ENCODE data around the gene CORO6.

Gene CORO6

GRCh38 chr17:29591737-29592608 is 30.7 kb downstream of the CORO6 start:
- Histone ChIP-seq H3K36me3 (ENCODE audit: control insufficient read depth, insufficient read depth, low read length) (no peaks in the 10 kb centered on the region), H3K4me3 (replicated peaks; ENCODE audit: low read depth, low read length) (no peak overlapping the region), H3K27me3 (replicated peaks; ENCODE audit: control insufficient read depth, insufficient read depth, low read length) (no peaks in the 10 kb centered on the region)
- peak; percentile 81 for DNase-seq (ENCODE audit: extremely low read depth, insufficient read length)
- peak; percentile 99 for TF ChIP-seq CTCF (IDR thresholded peaks at IDR 0.05; ENCODE audit: insufficient read depth, low read length, poor library complexity, severe bottlenecking)

- Histone ChIP-seq H3K4me3 (replicated peaks; ENCODE audit: low read depth, low read length) (peak overlapping the region; percentile 16), H3K27me3 (replicated peaks; ENCODE audit: control insufficient read depth, insufficient read depth, low read length) (no peaks in the 10 kb centered on the region), H3K36me3 (ENCODE audit: control insufficient read depth, insufficient read depth, low read length) (no peaks in the 10 kb centered on the region)
- no peak for TF ChIP-seq CTCF (IDR thresholded peaks at IDR 0.05; ENCODE audit: insufficient read depth, low read length, poor library complexity, severe bottlenecking)
- DNase-seq (ENCODE audit: extremely low read depth, insufficient read length): peak; percentile 67
Measured at GRCh38 chr17:29591146-29591736, 31.5 kb downstream of the CORO6 start.

- TF ChIP-seq CTCF (IDR thresholded peaks at IDR 0.05; ENCODE audit: insufficient read depth, low read length, poor library complexity, severe bottlenecking): no peak
- Histone ChIP-seq H3K36me3 (ENCODE audit: control insufficient read depth, insufficient read depth, low read length) (no peaks in the 10 kb centered on the region), H3K27me3 (replicated peaks; ENCODE audit: control insufficient read depth, insufficient read depth, low read length) (no peaks in the 10 kb centered on the region), H3K4me3 (replicated peaks; ENCODE audit: low read depth, low read length) (peak overlapping the region; percentile 70)
- DNase-seq (ENCODE audit: extremely low read depth, insufficient read length): peak; percentile 72
Measured at GRCh38 chr17:29590411-29591145, 32.1 kb downstream of the CORO6 start.

- DNase-seq (ENCODE audit: extremely low read depth, insufficient read length): peak; percentile 90
- Histone ChIP-seq H3K27me3 (replicated peaks; ENCODE audit: control insufficient read depth, insufficient read depth, low read length) (no peaks in the 10 kb centered on the region), H3K4me3 (replicated peaks; ENCODE audit: low read depth, low read length) (peak within 1 kb of the TSS; percentile 72), H3K36me3 (ENCODE audit: control insufficient read depth, insufficient read depth, low read length) (no peaks in the 10 kb centered on the region; the same call in 1 of the 2 replicates)
- TF ChIP-seq CTCF (IDR thresholded peaks at IDR 0.05; ENCODE audit: insufficient read depth, low read length, poor library complexity, severe bottlenecking): no peak
Measured at GRCh38 chr17:29589524-29590410, 32.9 kb downstream of the CORO6 start, which contains the start of gene GIT1. TSS of gene GIT1 (minus strand) at chr17:29589648. CDS start at chr17:29589378, 270 bp downstream.

Data from GM06990 (cell line).